Spinal cord (tissue), 4 donors: ENCODE data around the gene HCN4. TPM values are rescaled to one million over a fixed set of nuclear protein-coding genes. Genes with fewer than 3 reads are reported as not detected.

ENCODE experiments used
- polyA plus RNA-seq, 2 donors: library from polyadenylated mRNA; unstranded; fragments of 120-200 nt; gene quantifications; one replicate each; pipeline ENCODE4 v1.2.1, GENCODE V29; 2013; ENCODE audit not compliant: insufficient read length in 2 of 2
- total RNA-seq, 2 donors: library from RNA; depleted of rRNA in 1 of 2; stranded (reverse); fragments of 120-200 nt in 1 of 2; fragments of >200 nt in 1 of 2; gene quantifications; one replicate each; pipeline versions ENCODE4 v1.2.3 to v1.2.4, GENCODE V29; 2013 to 2014

Gene HCN4
- total and polyA plus RNA-seq, 4 donors: 1.2 to 9.0 (median 5.7) TPM

Other genes starting within 250 kb of the HCN4 start
- not detected for gene REC114, start 74.2 kb upstream of the HCN4 start, total RNA-seq
- not detected for gene REC114, start 74.2 kb upstream of the HCN4 start, polyA plus RNA-seq